Thyroid gland (tissue), 4 donors: ENCODE results near the gene ERG. TPM values are rescaled to one million over a fixed set of nuclear protein-coding genes. Genes with fewer than 3 reads are reported as not detected.
A peak's percentile ranks its signal among the peaks of the same experiment; 100 is the strongest.

Source experiments
- DNase-seq, 2 donors: peaks; one replicate each; pipeline ENCODE4 v3.0.0-alpha.2; 2019
- H3K27ac ChIP-seq, 3 donors: fragments of 200-600 bp; sonication (generic); 1 replicate in 2 of 3; 2 replicates in 1 of 3; pipeline ENCODE4 v1.5.1; 2016 to 2019; ENCODE audit warnings: mild to moderate bottlenecking in 1 of 3, moderate library complexity in 1 of 3
- H3K27me3 ChIP-seq: fragments of 200-600 bp; sonication (generic); one replicate; pipeline ENCODE4 v1.5.1; 2019
- H3K36me3 ChIP-seq, 2 donors: fragments of 200-600 bp; sonication (generic); one replicate each; pipeline ENCODE4 v1.5.1; 2016 to 2019
- H3K4me1 ChIP-seq, 2 donors: fragments of 200-600 bp; sonication (generic); one replicate each; pipeline ENCODE4 v1.5.1; 2017 to 2019
- H3K4me3 ChIP-seq, 3 donors: fragments of 200-600 bp; sonication (generic); replicated peaks in 1 of 3; 1 replicate in 2 of 3; 2 replicates in 1 of 3; pipeline ENCODE4 v1.5.1; 2016; ENCODE audit warnings: mild to moderate bottlenecking in 1 of 3
- H3K9me3 ChIP-seq: fragments of 200-600 bp; sonication (generic); one replicate; pipeline ENCODE4 v1.5.1; 2017
- POLR2A ChIP-seq, 2 donors: fragments of 450-650 bp; IDR thresholded peaks; one replicate each; pipeline ENCODE4 v1.6.1; 2017; ENCODE audit warnings: antibody characterized with exemption in 2 of 2, mild to moderate bottlenecking in 2 of 2, moderate library complexity in 1 of 2
- WGBS, 2 donors: methylation state at CpG; one replicate each; pipeline ENCODE4 v1.1.5; 2017; 5-methylcytosine and 5-hydroxymethylcytosine counted together
- intact Hi-C: fragments of 100-400 bp; cut with DNase I; formaldehyde crosslinking; loops from one replicate; pipeline ENCODE4 v1.15.1; 2023
- total RNA-seq, 4 donors: library from RNA; depleted of rRNA; stranded (reverse); fragments of >200 nt; gene quantifications; one replicate each; pipeline ENCODE4 v1.2.3, GENCODE V29; 2016
- TF ChIP-seq, protein P1 (sequence below), 6 experiments: fragments of 200-600 bp in 3 of 6; fragments of 450-650 bp in 3 of 6; sonication (generic) in 3 of 6; IDR thresholded peaks; one replicate each; pipeline ENCODE4 v1.5.1; 2016 to 2019; ENCODE audit warnings: antibody characterized with exemption in 6 of 6, mild to moderate bottlenecking in 2 of 6, inconsistent platforms in 1 of 6, moderate library complexity in 1 of 6

ERG gene, protein sequence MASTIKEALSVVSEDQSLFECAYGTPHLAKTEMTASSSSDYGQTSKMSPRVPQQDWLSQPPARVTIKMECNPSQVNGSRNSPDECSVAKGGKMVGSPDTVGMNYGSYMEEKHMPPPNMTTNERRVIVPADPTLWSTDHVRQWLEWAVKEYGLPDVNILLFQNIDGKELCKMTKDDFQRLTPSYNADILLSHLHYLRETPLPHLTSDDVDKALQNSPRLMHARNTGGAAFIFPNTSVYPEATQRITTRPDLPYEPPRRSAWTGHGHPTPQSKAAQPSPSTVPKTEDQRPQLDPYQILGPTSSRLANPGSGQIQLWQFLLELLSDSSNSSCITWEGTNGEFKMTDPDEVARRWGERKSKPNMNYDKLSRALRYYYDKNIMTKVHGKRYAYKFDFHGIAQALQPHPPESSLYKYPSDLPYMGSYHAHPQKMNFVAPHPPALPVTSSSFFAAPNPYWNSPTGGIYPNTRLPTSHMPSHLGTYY
- total RNA-seq: 10 to 100 TPM in 3 of 4 donors, 1 to 10 TPM in 1; 9.9 to 25.1 (median 18.2) TPM

DNA sequence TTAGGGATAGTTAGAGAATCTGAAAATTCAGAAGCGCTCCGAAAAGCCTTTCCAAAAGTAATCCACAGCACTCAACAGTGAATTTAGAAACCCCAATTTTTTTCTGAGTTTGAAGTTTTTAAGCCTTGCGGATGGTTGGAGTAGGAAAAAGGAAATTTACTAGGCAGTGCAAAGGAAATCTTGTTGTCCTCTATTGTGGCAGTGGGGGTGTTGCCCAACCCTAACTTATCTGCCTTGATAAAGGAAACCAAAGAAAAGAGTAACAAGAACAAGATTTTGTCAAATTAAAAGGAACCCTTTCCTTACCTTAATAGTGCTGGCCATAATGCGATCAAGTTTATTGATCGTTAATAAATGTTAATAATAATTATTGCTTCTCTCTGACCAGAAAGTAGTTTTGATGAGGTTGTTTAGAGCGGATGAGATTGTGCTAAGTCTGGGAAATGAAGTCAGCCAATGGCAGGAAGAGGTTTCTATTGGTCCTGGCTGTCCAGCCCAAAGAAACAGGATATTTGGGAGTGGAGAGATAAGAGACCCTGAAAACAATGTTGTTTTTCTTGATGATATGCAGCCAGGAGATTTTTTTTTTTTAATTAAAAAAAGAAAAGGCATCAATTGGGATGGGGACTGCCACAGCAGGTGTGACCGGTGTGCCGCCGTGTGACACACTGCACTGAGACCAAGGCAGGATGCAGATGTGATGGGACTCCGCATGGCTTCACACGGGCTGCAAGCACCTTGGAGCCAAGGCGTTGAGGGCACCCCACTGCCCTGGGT is at the start of gene ERG:
Gene ERG, minus strand, starts transcription at position 421 of the 777 bp plus-strand sequence. Its CDS starts 97 bp downstream, at position 324.
- H3K4me3 ChIP-seq: peak within 1 kb of the TSS in 1 of 3 donors; percentile 10
- intact Hi-C loops: no loop called here
- peak within 1 kb of the TSS; percentile 37 to 85 (median 57) for H3K27ac ChIP-seq
- peak; percentile 13 to 22 for DNase-seq
- TF ChIP-seq POLR2A (IDR thresholded peaks at IDR 0.05): no peak
- TF ChIP-seq, protein P1, sequence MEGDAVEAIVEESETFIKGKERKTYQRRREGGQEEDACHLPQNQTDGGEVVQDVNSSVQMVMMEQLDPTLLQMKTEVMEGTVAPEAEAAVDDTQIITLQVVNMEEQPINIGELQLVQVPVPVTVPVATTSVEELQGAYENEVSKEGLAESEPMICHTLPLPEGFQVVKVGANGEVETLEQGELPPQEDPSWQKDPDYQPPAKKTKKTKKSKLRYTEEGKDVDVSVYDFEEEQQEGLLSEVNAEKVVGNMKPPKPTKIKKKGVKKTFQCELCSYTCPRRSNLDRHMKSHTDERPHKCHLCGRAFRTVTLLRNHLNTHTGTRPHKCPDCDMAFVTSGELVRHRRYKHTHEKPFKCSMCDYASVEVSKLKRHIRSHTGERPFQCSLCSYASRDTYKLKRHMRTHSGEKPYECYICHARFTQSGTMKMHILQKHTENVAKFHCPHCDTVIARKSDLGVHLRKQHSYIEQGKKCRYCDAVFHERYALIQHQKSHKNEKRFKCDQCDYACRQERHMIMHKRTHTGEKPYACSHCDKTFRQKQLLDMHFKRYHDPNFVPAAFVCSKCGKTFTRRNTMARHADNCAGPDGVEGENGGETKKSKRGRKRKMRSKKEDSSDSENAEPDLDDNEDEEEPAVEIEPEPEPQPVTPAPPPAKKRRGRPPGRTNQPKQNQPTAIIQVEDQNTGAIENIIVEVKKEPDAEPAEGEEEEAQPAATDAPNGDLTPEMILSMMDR (IDR thresholded peaks at IDR 0.05): no peak
- H3K4me1 ChIP-seq: peaks cover 0 to 5% of the 10 kb centered on the region in 2 donors
- no peaks in the 10 kb centered on the region for H3K27me3 ChIP-seq
- H3K9me3 ChIP-seq: no peaks in the 10 kb centered on the region
- no peaks in the 10 kb centered on the region for H3K36me3 ChIP-seq
- WGBS, 2 donors: 74 to 78% methylated on average over 12 of the region's 12 CpGs

DNA sequence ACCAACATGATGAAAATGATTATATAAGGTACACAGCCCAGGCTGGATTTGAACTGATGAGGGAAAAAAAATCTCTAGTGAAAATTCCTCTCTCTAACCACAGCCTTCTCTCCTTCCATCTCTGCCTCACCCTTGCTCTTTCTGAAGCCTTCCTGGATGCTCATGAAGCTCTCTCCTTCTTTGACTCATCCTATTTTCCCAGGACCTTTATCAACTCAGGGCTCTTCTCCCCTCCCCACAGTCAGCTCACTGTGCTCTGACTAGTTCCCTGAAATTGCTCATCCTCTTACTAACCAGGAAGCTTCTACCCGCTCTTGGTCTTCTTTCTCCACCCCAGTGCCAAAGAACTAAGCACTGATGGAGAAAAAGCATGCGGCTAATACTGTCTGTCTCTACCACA is 46.4 kb upstream of the ERG start:
- H3K4me3 ChIP-seq: no peak overlapping the region
- H3K27ac ChIP-seq: no peak overlapping the region
- intact Hi-C loops: no loop called here
- no peaks in the 10 kb centered on the region for H3K36me3 ChIP-seq
- TF ChIP-seq POLR2A (IDR thresholded peaks at IDR 0.05): no peak
- TF ChIP-seq, protein P1 (IDR thresholded peaks at IDR 0.05): no peak
- H3K4me1 ChIP-seq: no peaks in the 10 kb centered on the region
- 92 to 97% methylated on average over 2 of the region's 2 CpGs for WGBS, 2 donors
- no peaks in the 10 kb centered on the region for H3K27me3 ChIP-seq
- no peaks in the 10 kb centered on the region for H3K9me3 ChIP-seq
- no peak for DNase-seq

DNA sequence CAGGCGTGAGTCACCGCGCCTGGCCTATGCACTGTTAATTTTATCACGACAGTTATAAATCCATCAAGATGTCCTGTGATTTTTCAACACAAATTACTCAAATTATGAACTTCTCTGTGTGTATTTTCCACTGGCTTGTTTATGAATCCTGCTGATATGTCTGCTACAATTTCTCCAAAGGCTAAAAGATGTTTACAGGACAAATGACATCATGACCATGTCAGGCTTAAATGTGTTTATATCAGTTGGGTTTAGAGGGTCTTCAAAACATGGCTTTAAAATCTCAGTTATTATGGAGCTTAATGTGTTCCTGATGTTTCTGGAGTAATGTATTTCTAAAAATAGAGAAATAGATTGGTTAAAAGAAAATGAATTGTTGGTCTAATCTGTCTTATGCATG is 44.0 kb upstream of the ERG start:
- intact Hi-C loops: no loop called here
- Histone ChIP-seq H3K27ac (no peak overlapping the region), H3K4me1 (no peaks in the 10 kb centered on the region), H3K9me3 (no peaks in the 10 kb centered on the region), H3K4me3 (no peak overlapping the region), H3K27me3 (no peaks in the 10 kb centered on the region), H3K36me3 (no peaks in the 10 kb centered on the region)
- TF ChIP-seq POLR2A (IDR thresholded peaks at IDR 0.05): no peak
- TF ChIP-seq, protein P1 (IDR thresholded peaks at IDR 0.05): no peak
- no peak for DNase-seq
- 92 to 94% methylated on average over 4 of the region's 4 CpGs for WGBS, 2 donors

DNA sequence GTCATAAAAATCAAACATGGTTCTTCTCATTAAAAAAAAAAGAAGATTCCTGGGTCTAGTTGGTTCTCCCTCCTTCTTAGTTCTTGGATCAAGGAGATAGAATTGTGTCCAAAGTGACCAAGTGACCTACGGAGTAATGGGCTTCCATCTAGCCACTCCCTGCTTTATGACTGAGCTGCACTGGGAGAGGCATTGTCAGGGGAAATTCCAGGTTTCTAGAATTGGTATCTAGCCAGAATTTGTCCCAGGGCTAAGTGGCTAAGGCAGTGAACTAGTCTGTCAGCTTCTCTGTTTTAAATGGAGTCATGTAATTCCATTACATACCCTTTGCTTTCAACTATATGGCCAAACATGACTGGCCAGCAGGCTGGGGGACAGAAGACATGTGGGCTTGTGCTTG is 40.1 kb upstream of the ERG start:
- 46 to 81% methylated on average over 1 of the region's 1 CpG for WGBS, 2 donors

More for the DNA sequence above, 40.1 kb upstream of the ERG start:
- H3K9me3 ChIP-seq: no peaks in the 10 kb centered on the region
- no peaks in the 10 kb centered on the region for H3K4me1 ChIP-seq
- no peaks in the 10 kb centered on the region for H3K36me3 ChIP-seq
- no peak for DNase-seq
- no peaks in the 10 kb centered on the region for H3K27me3 ChIP-seq
- H3K27ac ChIP-seq: no peak overlapping the region
- no peak for TF ChIP-seq POLR2A (IDR thresholded peaks at IDR 0.05)
- TF ChIP-seq, protein P1 (IDR thresholded peaks at IDR 0.05): no peak
- intact Hi-C loops: no loop called here
- H3K4me3 ChIP-seq: no peak overlapping the region
